Hematopoietic multipotent progenitor cell (in vitro differentiated cells): ENCODE measurements around the gene ERBB2. TPM values are rescaled to one million over a fixed set of nuclear protein-coding genes. Genes with fewer than 3 reads are reported as not detected.
A peak's percentile ranks its signal among the peaks of the same experiment; 100 is the strongest.

Experiments
- DNase-seq, 3 donors: peaks; one replicate each; pipeline ENCODE4 v3.0.0-alpha.2; 2011 to 2015; ENCODE audit warnings: low read depth in 2 of 3, low spot score in 2 of 3
- total RNA-seq: library from RNA; depleted of rRNA; stranded (reverse); fragments of >200 nt; gene quantifications from one replicate; pipeline ENCODE4 v1.2.3, GENCODE V29; 2012

ERBB2 gene
- total RNA-seq, 1 donor, result 7.5 TPM

- peak in 2 of 3 donors; percentile 37 to 54 for DNase-seq
Observed at GRCh38 chr17:39665642-39666224, 34.1 kb upstream of the ERBB2 start.

DNA sequence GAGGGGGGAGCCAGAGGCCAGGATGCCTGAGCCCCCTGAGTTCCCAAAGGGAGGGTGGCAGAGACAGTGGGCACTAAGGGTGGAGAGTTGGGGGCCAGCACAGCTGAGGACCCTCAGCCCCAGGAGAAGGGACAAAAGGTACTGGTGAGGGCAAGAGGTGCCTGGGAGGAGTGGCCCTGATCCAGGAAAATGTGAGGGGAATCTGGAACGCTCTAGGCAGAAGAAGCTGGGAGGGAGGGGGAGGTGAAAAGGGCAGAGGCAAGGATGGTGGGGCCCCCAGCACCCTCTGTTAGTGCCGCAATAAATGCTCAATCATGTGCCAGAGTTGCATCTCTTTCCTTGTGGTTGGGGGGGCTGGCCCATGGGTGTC, 33.6 kb upstream of the ERBB2 start:
- no peak for DNase-seq

- DNase-seq, result no peak
Observed at GRCh38 chr17:39666601-39667261, 33.1 kb upstream of the ERBB2 start.

DNA sequence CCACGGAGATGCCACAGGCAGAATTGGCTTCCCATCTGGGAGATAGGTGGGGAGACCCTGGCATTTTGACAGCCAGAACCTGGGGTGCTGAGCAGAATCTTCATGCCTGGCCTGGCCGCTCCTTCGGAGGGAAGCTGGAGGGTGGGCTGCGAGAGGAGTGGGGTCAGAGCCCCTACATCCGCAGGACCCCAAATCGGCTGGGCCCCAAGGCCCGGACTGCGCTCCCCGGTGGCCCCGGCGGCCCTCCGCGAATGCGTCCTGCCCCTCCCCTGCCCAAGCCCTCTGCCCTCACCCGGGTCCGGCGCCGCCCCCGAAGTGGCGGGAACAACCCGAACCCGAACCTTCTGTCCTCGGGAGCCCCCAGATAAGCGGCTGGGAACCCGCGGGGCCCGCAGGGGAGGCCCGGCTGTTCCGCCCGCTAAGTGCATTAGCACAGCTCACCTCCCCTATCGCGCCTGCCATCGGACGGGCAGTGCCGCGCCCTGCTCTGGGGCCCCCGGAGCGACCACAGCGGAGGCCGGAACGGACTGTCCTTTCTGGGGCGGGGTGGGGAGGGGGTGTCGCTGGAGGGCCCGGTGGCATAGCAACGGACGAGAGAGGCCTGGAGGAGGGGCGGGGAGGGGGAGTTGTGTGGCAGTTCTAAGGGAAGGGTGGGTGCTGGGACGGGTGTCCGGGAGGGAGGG, 32.5 kb upstream of the ERBB2 start:
- DNase-seq, result no peak

DNA sequence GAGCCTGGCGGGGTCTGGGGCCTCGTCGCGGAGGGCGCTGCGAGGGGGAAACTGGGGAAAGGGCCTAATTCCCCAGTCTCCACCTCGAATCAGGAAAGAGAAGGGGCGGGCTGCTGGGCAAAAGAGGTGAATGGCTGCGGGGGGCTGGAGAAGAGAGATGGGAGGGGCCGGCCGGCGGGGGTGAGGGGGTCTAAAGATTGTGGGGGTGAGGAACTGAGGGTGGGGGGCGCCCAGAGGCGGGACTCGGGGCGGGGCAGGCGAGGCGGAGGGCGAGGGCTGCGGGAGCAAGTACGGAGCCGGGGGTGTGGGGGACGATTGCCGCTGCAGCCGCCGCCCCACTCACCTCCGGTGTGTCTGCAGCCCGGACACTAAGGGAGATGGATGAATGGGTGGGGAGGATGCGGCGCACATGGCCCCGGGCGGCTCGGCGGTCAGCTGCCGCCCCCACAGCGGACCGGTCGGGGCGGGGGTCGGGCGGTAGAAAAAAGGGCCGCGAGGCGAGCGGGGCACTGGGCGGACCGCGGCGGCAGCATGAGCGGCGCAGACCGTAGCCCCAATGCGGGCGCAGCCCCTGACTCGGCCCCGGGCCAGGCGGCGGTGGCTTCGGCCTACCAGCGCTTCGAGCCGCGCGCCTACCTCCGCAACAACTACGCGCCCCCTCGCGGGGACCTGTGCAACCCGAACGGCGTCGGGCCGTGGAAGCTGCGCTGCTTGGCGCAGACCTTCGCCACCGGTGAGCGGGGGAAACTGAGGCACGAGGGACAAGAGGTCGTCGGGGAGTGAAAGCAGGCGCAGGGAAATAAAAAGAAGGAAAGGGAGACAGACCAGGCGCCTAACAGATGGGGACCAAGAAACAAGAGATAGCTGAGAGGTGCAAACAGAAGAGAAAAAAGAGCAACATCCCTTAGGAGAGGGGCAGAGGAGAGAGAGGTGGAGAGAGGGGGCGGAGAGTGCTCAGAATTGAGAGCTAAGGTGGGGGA, 31.6 kb upstream of the ERBB2 start, which contains the start of gene PNMT:
Gene PNMT, plus strand, starts transcription at position 509 of the 980 bp plus-strand sequence. Its CDS starts 23 bp downstream, at position 532.
- peak; percentile 56 to 73 (median 73) for DNase-seq

- DNase-seq, result no peak
Observed at GRCh38 chr17:39669897-39670735, 29.7 kb upstream of the ERBB2 start.

GRCh38 chr17:39670746-39671145, 29.1 kb upstream of the ERBB2 start:
- DNase-seq, result no peak

DNA sequence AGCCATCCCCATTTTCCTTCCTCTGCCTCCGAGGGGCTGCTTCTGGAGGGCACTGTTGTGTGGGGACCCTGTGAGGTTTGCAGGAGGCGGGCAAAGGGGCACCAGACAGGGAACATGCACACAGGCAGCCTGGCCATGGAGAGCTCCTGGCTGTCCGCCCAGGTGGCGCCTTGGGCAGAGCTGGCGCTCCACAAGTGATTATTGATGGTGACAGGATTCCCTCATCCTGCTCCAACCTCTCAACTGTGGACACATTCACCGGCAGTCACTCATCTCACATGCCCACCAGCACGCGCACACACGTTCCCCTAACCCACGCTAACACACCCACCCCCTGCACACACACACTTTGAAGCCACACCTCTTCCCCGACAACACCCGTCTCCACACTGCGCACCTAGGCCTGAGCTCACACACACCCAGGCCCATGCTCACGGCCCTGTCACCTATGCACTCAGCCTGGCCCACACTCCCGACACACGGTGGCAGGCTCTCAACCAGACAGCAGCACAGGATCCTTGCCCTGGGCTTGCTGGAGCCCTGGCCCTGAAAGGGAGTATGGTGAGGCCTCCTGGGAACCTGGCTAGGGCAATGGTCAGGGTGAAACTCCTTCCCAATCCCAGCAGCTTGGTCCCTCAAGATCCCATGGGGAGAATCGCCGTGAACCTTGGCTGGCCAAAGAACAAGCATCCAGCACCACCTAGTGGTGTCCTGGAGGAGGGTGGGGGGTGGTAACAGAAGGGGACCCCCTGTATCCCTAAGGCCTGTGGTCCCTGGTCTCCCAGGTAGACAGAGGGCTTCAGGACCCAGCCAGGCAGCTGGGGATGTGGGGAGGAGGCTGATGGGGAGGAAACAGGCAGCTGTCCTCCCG, 28.0 kb upstream of the ERBB2 start:
- DNase-seq, result peak in 1 of 3 donors; percentile 47

- no peak for DNase-seq
Observed at GRCh38 chr17:39672522-39673334, 27.1 kb upstream of the ERBB2 start.

GRCh38 chr17:39673335-39674081, 26.4 kb upstream of the ERBB2 start:
- no peak for DNase-seq

DNA sequence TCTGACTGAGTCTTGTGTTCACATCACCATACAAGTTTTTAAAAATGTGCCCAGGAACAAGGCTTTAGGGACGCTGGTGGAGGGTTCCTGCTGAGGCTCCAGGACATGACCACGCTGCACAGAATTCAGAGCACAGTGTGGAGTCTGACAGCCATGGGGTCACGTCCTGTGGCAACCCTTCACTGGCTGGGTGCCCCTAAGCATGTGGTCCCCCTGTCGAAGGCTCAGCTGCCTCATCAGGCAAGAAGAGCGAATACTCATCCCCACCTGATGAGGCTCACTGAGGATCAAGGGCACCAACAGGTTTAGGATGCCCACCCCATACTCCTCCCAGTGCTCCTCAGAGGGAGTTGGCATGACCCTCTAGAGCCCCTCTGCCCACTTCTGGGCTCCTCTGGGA, 25.7 kb upstream of the ERBB2 start:
- DNase-seq, result no peak

- DNase-seq, result no peak
Observed at GRCh38 chr17:39674702-39675389, 25.0 kb upstream of the ERBB2 start.

DNA sequence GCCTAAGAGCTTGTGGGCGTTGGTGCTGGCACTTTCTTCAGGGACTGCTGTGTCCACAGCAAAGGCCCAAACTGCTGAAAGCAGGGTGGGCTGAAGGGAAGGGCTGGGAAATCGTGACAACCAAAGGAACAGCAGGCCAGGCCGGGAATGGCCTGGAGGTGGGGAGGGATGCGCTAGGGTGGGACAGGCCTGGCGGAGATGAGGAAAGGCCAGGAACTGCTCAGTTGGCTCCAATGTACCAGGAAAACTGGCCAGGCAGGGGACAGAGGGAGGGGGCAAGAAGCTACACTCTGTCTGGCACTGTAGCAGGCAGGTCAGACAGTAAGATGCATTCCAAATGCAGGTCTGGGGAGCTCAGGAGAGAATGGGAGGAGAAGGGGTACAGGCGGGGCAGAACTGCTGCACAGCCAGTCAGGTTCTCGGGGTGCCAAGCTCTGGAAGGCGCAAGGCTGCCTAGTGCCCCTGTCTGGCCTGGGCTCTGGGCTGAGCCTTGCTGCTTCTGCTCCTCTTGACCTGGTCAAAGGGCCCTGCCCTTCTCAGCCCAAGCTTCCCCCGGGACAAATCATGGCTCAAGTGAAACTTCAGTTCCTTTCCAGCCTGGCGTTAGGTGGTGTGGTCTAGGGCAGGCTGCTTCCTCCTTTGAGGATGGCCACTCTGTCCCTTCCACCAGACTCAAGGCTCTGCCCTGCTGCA, 24.3 kb upstream of the ERBB2 start:
- DNase-seq, result no peak

DNA sequence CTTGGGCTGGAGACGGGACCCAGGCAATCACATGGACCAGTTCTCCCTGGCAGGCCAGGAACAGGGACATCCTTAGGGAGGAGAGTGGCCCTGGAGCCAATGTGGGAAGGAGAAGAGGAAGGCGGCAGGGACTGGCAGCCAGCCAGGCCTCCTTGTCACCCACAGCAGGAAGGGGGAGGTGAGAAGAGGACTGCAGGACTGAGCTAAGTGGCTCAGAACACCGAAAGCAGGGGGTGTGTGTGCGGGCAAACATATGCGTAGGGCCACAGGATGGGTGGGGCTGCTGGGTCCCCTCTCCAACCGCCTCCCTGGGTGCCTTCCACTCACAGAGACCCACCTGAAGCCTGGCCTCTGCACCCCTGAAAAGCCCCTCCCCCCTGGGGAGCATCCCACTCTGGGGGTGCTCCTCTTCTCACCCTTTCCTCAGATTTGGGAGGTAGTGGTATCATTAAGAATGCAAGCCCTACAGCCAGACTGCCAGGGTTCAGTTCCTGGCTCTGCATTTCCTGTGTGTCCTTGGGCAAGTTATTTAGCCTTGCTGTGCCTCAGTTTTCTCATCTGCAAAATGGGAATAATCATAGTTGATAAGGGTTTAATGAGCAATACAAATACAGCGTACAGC, 23.6 kb upstream of the ERBB2 start:
- DNase-seq, result peak in 1 of 3 donors; percentile 44

- DNase-seq, result no peak
Observed at GRCh38 chr17:39677072-39677471, 22.8 kb upstream of the ERBB2 start.
